GM06990 (cell line): ENCODE measurements around the gene FABP3.

Experiments used
- DNase-seq: peaks from one replicate; pipeline ENCODE4 v3.0.0-alpha.2; 2011; ENCODE audit not compliant: insufficient read length; ENCODE audit errors: extremely low read depth
- H3K27me3 ChIP-seq: replicated peaks from 2 replicates; pipeline ENCODE4 v1.6.0; 2011; ENCODE audit warnings: low read length; ENCODE audit not compliant: control insufficient read depth, insufficient read depth
- H3K36me3 ChIP-seq: 2 replicates; pipeline ENCODE4 v1.5.1; 2011; ENCODE audit warnings: low read length; ENCODE audit not compliant: control insufficient read depth, insufficient read depth
- H3K4me3 ChIP-seq: replicated peaks from 2 replicates; pipeline ENCODE4 v1.5.1; 2011; ENCODE audit warnings: low read depth, mild to moderate bottlenecking, control low read depth, low read length
- TF ChIP-seq, protein P1 (sequence below): IDR thresholded peaks from 2 replicates; pipeline ENCODE4 v1.5.1; 2011; ENCODE audit warnings: low read length, control low read depth, mild to moderate bottlenecking, inconsistent platforms; ENCODE audit not compliant: insufficient read depth, poor library complexity, severe bottlenecking

The FABP3 gene

DNA sequence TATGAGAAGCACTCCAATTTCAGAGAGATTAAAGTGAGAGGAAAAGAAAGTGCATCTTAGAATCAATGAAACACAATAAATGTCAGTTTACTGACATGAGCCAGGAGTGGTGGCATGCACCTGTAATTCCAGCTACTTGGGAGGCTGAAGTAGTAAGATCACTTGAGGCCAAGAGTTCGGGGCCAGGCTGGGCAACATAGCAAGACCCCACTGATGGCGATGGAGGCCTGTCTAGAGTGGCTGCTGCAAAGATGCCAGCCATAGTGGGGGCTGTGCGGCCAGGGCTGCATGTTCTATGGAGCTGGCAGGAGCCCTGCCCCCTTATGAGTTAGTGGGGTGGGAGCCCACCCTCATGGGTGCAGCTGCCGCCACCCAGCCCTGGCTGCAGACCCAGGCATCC is 48.8 kb downstream of the FABP3 start:
- TF ChIP-seq, protein P1, sequence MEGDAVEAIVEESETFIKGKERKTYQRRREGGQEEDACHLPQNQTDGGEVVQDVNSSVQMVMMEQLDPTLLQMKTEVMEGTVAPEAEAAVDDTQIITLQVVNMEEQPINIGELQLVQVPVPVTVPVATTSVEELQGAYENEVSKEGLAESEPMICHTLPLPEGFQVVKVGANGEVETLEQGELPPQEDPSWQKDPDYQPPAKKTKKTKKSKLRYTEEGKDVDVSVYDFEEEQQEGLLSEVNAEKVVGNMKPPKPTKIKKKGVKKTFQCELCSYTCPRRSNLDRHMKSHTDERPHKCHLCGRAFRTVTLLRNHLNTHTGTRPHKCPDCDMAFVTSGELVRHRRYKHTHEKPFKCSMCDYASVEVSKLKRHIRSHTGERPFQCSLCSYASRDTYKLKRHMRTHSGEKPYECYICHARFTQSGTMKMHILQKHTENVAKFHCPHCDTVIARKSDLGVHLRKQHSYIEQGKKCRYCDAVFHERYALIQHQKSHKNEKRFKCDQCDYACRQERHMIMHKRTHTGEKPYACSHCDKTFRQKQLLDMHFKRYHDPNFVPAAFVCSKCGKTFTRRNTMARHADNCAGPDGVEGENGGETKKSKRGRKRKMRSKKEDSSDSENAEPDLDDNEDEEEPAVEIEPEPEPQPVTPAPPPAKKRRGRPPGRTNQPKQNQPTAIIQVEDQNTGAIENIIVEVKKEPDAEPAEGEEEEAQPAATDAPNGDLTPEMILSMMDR, result no peak
- Histone ChIP-seq H3K4me3 (no peak overlapping the region), H3K36me3 (peaks cover 2% of the 10 kb centered on the region), H3K27me3 (no peaks in the 10 kb centered on the region)
- no peak for DNase-seq

DNA sequence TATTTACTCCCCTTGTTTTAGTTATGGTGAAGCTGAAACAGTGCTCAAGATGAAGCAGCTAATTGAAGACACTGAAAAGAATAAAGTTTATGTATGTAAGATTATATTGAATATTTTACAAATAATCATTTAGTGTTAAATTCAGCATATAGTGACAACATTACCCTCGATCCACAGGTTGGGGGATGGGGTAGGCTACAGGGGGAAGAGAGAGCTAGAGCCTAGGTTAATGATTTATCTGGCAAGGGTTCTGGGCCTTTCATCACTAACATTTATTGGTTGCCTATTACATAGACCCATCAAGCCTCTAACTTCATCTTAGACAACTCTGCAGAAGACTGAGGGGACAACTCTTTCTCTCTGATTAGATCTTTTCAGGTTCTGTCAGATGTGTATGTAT is 54.7 kb downstream of the FABP3 start:
- no peaks in the 10 kb centered on the region for H3K27me3 ChIP-seq
- TF ChIP-seq, protein P1, result no peak
- no peak overlapping the region for H3K4me3 ChIP-seq
- no peaks in the 10 kb centered on the region; the same call in 1 of the 2 replicates for H3K36me3 ChIP-seq
- DNase-seq, result no peak

DNA sequence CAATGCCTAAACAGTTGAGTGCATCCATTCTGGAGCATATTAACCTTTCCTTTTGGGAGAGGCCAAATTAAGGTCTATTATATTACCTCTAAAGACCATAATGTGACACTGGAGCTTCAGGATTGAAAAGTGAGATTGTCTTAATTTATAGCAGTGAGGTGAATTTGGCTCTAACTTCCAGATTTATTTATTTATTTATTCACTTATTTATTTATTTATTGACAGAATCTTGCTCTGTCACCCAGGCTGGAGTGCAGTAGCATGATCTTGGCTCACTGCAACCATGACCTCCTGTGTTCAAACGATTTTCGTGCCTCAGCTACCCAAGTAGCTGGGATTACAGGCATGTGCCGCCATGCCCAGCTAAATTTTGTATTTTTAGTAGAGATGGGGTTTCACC is 57.0 kb downstream of the FABP3 start:
- peaks cover 4% of the 10 kb centered on the region for H3K36me3 ChIP-seq
- TF ChIP-seq, protein P1, result no peak
- no peak for DNase-seq

More for the DNA sequence above, 57.0 kb downstream of the FABP3 start:
- Histone ChIP-seq H3K27me3 (no peaks in the 10 kb centered on the region), H3K4me3 (no peak overlapping the region)
